CD4-positive, alpha-beta T cell treated with Interleukin-6 for 4 hours (primary cell): ENCODE measurements around the gene ZNF800.

Source experiments
- DNase-seq: peaks from one replicate; pipeline ENCODE4 v3.0.0-alpha.2; 2020; ENCODE audit warnings: mixed read lengths

ZNF800 gene

GRCh38 chr7:127347567-127348246 is 44.8 kb downstream of the ZNF800 start:
- peak; percentile 77 for DNase-seq

- DNase-seq = no peak
Measured at GRCh38 chr7:127346575-127347256, 45.8 kb downstream of the ZNF800 start.

- DNase-seq = no peak
Measured at GRCh38 chr7:127342596-127342995, 49.9 kb downstream of the ZNF800 start.

GRCh38 chr7:127338122-127338521 is 54.4 kb downstream of the ZNF800 start:
- DNase-seq = no peak

- DNase-seq = no peak
Measured at GRCh38 chr7:127337581-127337980, 54.9 kb downstream of the ZNF800 start.

- no peak for DNase-seq
Measured at GRCh38 chr7:127336458-127336857, 56.0 kb downstream of the ZNF800 start.

- no peak for DNase-seq
Measured at GRCh38 chr7:127332880-127333279, 59.6 kb downstream of the ZNF800 start.

GRCh38 chr7:127330070-127330469 is 62.4 kb downstream of the ZNF800 start:
- DNase-seq = no peak

- no peak for DNase-seq
Measured at GRCh38 chr7:127322832-127323493, 69.5 kb downstream of the ZNF800 start.

GRCh38 chr7:127322351-127322750 is 70.2 kb downstream of the ZNF800 start:
- peak; percentile 19 for DNase-seq

- no peak for DNase-seq
Measured at GRCh38 chr7:127320974-127321373, 71.5 kb downstream of the ZNF800 start.
